Ectodermal cell (in vitro differentiated cells): ENCODE data around the gene SDK1.

ENCODE experiments used
- H3K27ac ChIP-seq: 2 replicates; pipeline ENCODE4 v1.7.0; 2013; ENCODE audit warnings: mild to moderate bottlenecking, low read depth, low read length; ENCODE audit not compliant: insufficient read depth, poor library complexity, severe bottlenecking
- H3K27me3 ChIP-seq: 2 replicates; pipeline ENCODE4 v1.7.0; 2013; ENCODE audit warnings: mild to moderate bottlenecking, low read length; ENCODE audit not compliant: insufficient read depth, control insufficient read depth, poor library complexity, severe bottlenecking
- H3K36me3 ChIP-seq: one replicate; pipeline ENCODE4 v1.7.0; 2013; ENCODE audit warnings: low read length; ENCODE audit not compliant: control insufficient read depth, insufficient read depth
- H3K4me1 ChIP-seq: one replicate; pipeline ENCODE4 v1.7.0; 2013; ENCODE audit warnings: low read length; ENCODE audit not compliant: control insufficient read depth, insufficient read depth
- H3K4me3 ChIP-seq: 2 replicates; pipeline ENCODE4 v1.7.0; 2013; ENCODE audit warnings: low read depth, low read length, control low read depth; ENCODE audit not compliant: insufficient read depth
- H3K9me3 ChIP-seq: 2 replicates; pipeline ENCODE4 v1.7.0; 2013; ENCODE audit warnings: mild to moderate bottlenecking, low read length, moderate library complexity; ENCODE audit not compliant: control insufficient read depth
- WGBS, 2 experiments: methylation state at CpG; one replicate each; pipeline ENCODE4 v1.1.7; 2013; ENCODE audit warnings: missing lambda C conversion rate in 2 of 2; 5-methylcytosine and 5-hydroxymethylcytosine counted together

SDK1 gene

DNA sequence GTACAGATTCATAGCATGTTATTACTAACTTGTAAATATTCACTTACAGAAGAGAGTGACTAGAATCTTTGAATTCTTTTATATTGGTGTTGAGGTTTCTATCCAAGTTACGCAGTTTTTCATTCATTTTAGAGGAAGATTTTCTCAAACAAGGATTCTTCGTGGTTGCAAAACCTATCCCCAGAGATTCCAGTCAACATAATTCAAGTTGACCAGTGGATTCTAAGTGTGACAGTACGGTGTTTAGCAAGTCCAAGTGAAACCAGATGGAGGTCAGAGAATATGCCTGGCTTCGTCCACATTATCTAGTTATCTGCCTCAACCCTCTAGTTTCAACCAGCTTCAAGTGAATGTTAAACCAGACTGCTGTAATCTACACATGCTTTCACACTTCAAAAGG, 131.9 kb downstream of the SDK1 start:
- Histone ChIP-seq H3K36me3 (no peaks in the 10 kb centered on the region), H3K9me3 (no peaks in the 10 kb centered on the region), H3K27me3 (no peaks in the 10 kb centered on the region), H3K4me1 (peaks cover 14% of the 10 kb centered on the region), H3K27ac (no peak overlapping the region), H3K4me3 (no peak overlapping the region)
- 93 to 94% methylated on average over 4 of the region's 4 CpGs for WGBS, 2 experiments

DNA sequence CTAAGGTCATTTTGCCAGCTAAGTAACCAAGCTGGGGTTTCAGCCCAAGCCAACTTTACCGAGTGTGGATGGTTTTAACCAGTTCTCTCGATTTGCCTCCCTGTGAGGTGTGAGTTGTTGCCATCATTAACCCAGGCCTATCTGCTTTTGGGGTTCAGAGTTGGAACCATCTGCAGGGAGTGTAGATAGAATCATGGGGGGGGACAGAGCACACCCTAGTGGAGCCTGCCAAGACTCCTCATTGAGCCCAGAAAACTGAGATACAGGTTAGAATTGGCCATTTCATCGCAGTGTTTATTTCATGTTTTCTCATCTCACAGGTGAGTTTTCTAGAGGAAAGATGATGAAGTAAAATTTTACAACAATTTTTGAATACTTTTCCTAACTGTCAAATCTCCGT, 133.6 kb downstream of the SDK1 start:
- Histone ChIP-seq H3K4me3 (no peak overlapping the region), H3K27me3 (no peaks in the 10 kb centered on the region)
- whole genome bisulfite sequencing, 2 experiments: 96% methylated on average over 3 to 4 of the region's 4 CpGs

DNA sequence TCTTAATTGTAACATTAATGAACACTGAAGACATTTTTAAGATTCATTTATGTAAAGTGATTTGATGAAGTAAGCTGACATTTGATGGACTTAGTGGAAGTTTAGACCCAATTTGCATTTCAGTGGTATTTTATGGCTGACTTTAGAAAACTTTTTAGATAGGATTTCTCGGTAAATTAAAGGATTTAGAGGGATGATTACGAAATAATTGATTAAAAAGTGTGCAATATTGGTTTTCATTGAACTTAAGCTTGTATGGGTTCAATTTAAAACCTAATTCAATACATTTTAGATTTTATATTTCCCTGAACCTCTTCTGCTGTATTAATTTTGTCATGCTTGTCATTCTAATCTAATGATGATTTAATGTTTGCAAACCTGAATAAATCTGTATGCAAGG, 135.1 kb downstream of the SDK1 start:
- 89 to 100% methylated on average over 2 of the region's 2 CpGs for WGBS, 2 experiments
- Histone ChIP-seq H3K27ac (no peak overlapping the region), H3K4me3 (no peak overlapping the region)

More for the DNA sequence above, 133.6 kb downstream of the SDK1 start:
- H3K4me1 ChIP-seq: peaks cover 14% of the 10 kb centered on the region
- no peaks in the 10 kb centered on the region for H3K36me3 ChIP-seq
- H3K27ac ChIP-seq: no peak overlapping the region
- no peaks in the 10 kb centered on the region for H3K9me3 ChIP-seq

DNA sequence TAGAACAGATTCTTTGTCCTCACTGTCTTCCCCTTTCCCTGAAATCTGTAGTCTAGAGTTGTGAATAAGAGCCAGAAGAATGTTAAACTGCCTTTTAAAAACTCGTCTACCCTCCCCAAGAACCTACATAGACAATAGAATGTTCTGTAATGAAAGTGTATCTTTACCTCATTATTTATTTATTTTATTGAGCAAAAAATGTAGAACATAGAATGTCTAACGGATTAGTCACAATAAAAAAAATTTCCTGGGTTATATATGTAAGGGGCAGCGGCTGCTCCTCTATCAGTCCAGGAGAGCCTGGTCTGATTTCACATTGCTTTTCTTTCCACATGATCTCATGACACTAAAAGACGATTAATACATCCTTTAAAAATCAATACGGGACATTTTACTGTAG, 135.7 kb downstream of the SDK1 start:
- H3K4me3 ChIP-seq: no peak overlapping the region
- no peaks in the 10 kb centered on the region for H3K9me3 ChIP-seq
- H3K36me3 ChIP-seq: no peaks in the 10 kb centered on the region
- H3K4me1 ChIP-seq: peaks cover 4% of the 10 kb centered on the region
- no peaks in the 10 kb centered on the region for H3K27me3 ChIP-seq
- WGBS, 2 experiments: 90 to 96% methylated on average over 3 to 4 of the region's 5 CpGs
- no peak overlapping the region for H3K27ac ChIP-seq

More for the DNA sequence above, 135.1 kb downstream of the SDK1 start:
- H3K4me1 ChIP-seq: peaks cover 4% of the 10 kb centered on the region
- H3K36me3 ChIP-seq: no peaks in the 10 kb centered on the region
- no peaks in the 10 kb centered on the region for H3K27me3 ChIP-seq
- no peaks in the 10 kb centered on the region for H3K9me3 ChIP-seq

DNA sequence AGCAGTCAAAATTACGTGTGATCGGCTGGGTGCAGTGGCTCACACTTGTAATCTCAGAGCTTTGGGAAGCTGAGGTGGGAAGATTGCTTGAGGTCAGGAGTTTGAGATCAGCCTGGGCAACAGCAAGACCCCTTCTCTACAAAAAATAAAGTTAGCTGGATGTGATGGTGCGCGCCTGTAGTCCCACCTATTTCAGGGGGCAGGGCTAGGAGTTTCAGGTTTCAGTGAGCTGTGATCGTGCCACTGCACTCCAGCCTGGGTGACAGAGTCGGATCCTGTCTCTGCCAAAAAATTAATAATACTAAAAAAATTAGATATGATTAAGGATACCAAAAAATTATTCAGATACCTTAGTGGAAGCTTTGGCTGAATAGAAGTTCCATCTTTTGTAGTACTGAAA, 136.4 kb downstream of the SDK1 start:
- Histone ChIP-seq H3K9me3 (no peaks in the 10 kb centered on the region), H3K4me1 (peaks cover 4% of the 10 kb centered on the region), H3K27me3 (no peaks in the 10 kb centered on the region), H3K27ac (no peak overlapping the region), H3K36me3 (no peaks in the 10 kb centered on the region), H3K4me3 (no peak overlapping the region)
- WGBS, 2 experiments: 74 to 78% methylated on average over 5 of the region's 6 CpGs

DNA sequence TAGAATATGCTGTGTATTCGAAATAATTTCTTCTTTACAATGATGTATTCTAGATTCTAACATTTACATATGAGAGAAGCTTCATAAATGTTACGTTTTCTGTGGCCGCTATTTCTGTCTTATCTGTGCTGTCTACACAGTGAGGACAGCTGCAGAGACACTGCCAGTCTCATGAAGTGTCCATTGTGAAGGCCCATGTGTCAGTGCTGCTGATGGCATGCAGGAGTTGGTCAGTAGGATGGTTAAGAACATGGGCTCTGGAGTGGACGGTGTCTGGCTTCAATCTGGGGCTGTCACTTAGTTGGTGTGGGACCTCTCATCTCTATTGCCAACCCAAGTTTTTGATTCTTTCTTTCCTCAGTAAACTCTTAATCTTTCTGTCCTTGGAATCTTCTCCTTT, 137.3 kb downstream of the SDK1 start:
- Histone ChIP-seq H3K36me3 (no peaks in the 10 kb centered on the region), H3K27ac (no peak overlapping the region), H3K27me3 (no peaks in the 10 kb centered on the region), H3K4me3 (no peak overlapping the region), H3K9me3 (no peaks in the 10 kb centered on the region), H3K4me1 (peaks cover 4% of the 10 kb centered on the region)
- 91 to 97% methylated on average over 3 to 4 of the region's 4 CpGs for WGBS, 2 experiments

DNA sequence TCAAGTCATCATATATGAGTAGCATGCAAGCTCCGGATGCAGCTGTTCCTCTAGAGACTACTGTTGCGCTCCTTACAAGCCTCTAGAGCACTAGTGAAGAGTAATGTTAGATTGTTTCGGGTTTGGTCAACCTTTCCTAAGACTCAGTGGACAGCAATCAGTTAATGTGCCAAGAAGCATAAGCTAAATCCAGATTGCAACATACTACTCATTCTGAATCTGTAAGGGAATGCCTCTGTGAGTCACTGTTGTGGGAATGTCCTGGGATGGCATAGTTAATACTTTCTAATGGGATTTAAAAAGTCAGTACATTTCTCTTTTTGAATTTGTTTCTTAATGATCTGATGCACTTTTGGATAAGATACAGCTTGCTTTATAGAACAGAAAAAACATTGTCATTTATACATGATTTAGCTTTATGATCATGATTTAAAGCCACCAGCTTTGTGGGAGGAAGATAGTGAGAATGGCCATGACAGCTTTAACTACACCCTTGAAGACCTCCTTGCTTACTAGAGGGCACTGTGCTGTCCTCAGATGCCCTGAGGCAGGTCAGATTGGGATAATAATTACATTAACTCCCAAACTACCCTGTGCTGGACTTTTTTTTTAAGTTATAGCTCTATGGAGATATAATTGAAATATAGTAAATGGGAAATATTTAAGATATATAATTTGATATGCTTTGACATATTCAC, 138.4 kb downstream of the SDK1 start:
- 96 to 97% methylated on average over 3 of the region's 3 CpGs for WGBS, 2 experiments
- H3K27me3 ChIP-seq: no peaks in the 10 kb centered on the region
- H3K4me3 ChIP-seq: no peak overlapping the region
- H3K27ac ChIP-seq: no peak overlapping the region
- H3K4me1 ChIP-seq: peaks cover 4% of the 10 kb centered on the region
- H3K9me3 ChIP-seq: no peaks in the 10 kb centered on the region
- H3K36me3 ChIP-seq: no peaks in the 10 kb centered on the region

DNA sequence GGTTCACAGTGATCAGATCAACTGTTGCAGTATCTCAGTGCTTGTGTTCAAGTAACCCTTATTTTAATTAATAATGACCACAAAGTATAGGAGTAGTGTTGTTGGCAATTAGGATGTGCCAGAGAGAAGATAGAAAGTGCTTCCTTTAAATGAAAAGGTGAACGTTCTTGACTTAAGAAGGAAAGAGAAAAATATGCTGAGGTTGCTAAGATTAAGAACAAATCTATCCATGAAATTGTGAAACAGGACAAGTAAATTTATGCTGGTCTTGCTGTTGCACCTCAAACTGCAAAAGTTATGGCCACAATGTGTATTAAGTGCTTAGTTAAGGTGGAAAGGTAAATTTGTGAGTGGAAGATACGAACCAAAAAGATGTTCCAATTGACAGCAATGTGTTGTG, 139.5 kb downstream of the SDK1 start:
- Histone ChIP-seq H3K9me3 (no peaks in the 10 kb centered on the region), H3K27ac (no peak overlapping the region), H3K36me3 (no peaks in the 10 kb centered on the region), H3K4me3 (no peak overlapping the region), H3K27me3 (no peaks in the 10 kb centered on the region), H3K4me1 (peaks cover 4% of the 10 kb centered on the region)
- 45 to 47% methylated on average over 2 of the region's 2 CpGs for WGBS, 2 experiments

DNA sequence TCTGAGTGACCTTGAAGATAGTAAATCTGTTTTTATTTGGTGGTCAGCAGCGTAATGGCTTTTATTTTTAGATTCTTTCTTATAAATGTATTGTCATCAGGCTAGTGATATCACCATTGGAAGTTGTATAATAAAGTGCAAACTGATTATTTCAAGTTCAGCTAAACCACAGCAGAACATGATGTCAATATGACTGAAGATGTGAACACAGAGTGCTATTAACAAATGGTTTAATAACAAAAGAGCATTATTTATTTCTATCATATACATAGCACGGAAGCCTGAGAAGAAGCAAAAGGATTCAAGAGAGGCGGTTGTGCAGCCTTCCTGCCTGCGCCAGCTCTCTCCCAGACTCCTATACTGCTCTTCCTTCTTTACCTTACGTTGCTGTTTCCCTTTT, 142.7 kb downstream of the SDK1 start:
- WGBS, 2 experiments: 92 to 95% methylated on average over 5 of the region's 5 CpGs
- Histone ChIP-seq H3K4me1 (no peaks in the 10 kb centered on the region), H3K27me3 (no peaks in the 10 kb centered on the region), H3K36me3 (no peaks in the 10 kb centered on the region), H3K9me3 (no peaks in the 10 kb centered on the region), H3K27ac (no peak overlapping the region), H3K4me3 (no peak overlapping the region)

DNA sequence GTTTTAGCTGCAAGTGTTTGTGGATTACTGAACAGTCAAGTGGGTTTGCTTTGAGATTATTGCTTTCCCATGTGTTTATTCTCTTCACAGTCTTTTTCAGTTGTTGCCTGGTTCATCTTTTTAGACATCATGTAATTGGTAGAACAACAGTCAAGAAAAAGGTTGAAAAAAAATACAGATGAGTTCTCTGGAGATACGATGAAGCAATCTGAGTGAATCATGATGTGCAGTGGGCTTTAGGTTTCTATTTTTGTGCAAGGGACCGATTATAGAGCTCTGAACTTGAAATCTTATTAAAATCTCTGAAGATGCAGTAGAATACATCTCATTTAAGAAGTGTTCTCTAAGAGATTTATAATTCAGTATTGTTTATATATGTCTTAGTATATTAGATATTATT, 145.7 kb downstream of the SDK1 start:
- H3K36me3 ChIP-seq: no peaks in the 10 kb centered on the region
- no peaks in the 10 kb centered on the region for H3K27me3 ChIP-seq
- H3K4me1 ChIP-seq: no peaks in the 10 kb centered on the region
- 94 to 98% methylated on average over 2 of the region's 2 CpGs for WGBS, 2 experiments
- no peak overlapping the region for H3K27ac ChIP-seq
- H3K4me3 ChIP-seq: no peak overlapping the region
- no peaks in the 10 kb centered on the region for H3K9me3 ChIP-seq

DNA sequence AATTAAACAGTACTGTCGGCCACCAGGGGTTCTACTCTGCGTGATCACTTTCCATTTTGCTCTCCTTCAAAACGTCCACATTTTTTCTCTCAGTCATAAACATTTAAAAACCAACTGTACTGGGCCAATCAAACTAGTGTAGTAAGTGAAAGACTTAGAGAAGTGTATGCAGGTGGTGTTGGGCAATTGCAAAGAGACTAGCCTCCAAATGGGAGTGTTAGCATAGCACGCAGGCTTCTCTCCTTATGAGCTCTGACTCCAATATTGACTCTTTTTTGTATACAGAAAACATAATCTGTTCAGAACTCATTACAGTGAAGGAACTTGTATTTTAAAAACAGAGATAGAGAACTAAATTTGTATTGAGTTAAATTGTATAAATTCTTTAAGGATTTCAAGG, 150.6 kb downstream of the SDK1 start:
- H3K27ac ChIP-seq: no peak overlapping the region
- H3K4me1 ChIP-seq: no peaks in the 10 kb centered on the region
- no peaks in the 10 kb centered on the region for H3K36me3 ChIP-seq
- WGBS, 2 experiments: 88 to 94% methylated on average over 4 of the region's 4 CpGs
- H3K27me3 ChIP-seq: no peaks in the 10 kb centered on the region
- no peaks in the 10 kb centered on the region for H3K9me3 ChIP-seq
- no peak overlapping the region for H3K4me3 ChIP-seq
